ENCODE data around the gene METRN. TPM values are rescaled to one million over a fixed set of nuclear protein-coding genes. Genes with fewer than 3 reads are reported as not detected.

METRN gene
- polyA plus RNA-seq, 2 of the 4 experiments (the other 2 are of a cell fraction) = 41.0 to 82.2 TPM

DNA sequence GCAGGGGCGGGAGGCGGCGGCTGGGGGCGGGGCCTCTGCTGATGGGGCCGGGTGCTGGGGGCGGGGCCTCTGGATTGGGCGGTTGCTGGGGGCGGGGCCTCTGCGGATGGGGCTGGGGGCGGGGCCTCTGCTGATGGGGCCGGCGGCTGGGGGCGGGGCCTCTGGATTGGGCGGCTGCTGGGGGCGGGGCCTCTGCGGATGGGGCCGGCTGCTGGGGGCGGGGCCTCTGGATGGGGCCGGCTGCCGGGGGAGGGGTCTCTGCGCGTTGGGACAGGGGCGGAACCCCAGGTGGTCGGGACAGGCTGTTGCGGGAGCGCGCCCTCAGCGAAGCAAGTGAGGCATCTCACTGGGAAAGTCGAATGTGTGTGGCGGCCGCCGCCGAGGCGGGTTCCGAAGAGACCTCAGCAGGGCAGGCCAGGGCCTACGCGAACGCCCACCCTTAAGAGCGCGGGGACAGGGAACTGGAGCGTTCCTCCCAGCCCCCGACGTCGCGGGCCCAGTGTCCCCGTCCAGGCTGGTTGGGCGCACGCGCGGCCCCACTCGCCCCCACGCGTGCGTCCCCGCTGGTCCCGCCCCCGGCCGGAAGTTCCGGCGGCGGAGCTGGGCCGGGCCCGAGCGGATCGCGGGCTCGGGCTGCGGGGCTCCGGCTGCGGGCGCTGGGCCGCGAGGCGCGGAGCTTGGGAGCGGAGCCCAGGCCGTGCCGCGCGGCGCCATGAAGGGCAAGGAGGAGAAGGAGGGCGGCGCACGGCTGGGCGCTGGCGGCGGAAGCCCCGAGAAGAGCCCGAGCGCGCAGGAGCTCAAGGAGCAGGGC lies 34.9 kb upstream of the METRN start, which contains the start of gene STUB1:
TSS of gene STUB1 (plus strand) at position 597 of the 811 bp plus-strand sequence. CDS start at position 713, 116 bp downstream.
- DNase-seq (ENCODE audit: low read depth in 1 of 2, low spot score in 1 of 2) (peak in 1 of 2 experiments; percentile 91), ATAC-seq (peak; percentile 20 to 51), FAIRE-seq (no peak)
- Histone ChIP-seq H3K27ac (peak within 1 kb of the TSS; percentile 84 to 97), H3K4me3 (peak within 1 kb of the TSS; percentile 74), H3K9me3 (no peaks in the 10 kb centered on the region), H3K4me2 (peak within 1 kb of the TSS; percentile 93), H3K4me1 (peaks cover 45% of the 10 kb centered on the region)
- POLR2A ChIA-PET = interaction anchor here (0.6 to 2.0 kb wide), 6 partner anchors 10 to 53 kb away, joined by 3 to 12 read pairs (median 6); partner anchors contain the start of genes ANTKMT and WDR24
- 0% methylated on average over 9 of the region's 91 CpGs for WGBS (ENCODE audit: missing lambda C conversion rate)
- CTCF ChIA-PET = interaction anchor here (0.7 to 2.9 kb wide), 8 partner anchors 12 to 106 kb away, joined by 3 to 17 read pairs (median 4); partner anchors contain the start of gene RHOT2
- TF ChIP-seq FOSB (CRISPR knock-in tag; IDR thresholded peaks at IDR 0.05) (no peak), CBX8 (IDR thresholded peaks at IDR 0.05) (no peak), HOXA7 (CRISPR knock-in tag; IDR thresholded peaks at IDR 0.05) (no peak), TP53 (CRISPR knock-in tag; IDR thresholded peaks at IDR 0.05) (peak; percentile 54; the same call in 1 of the 2 replicates), GATA3 (IDR thresholded peaks at IDR 0.05; ENCODE audit: borderline replicate concordance) (no peak), HDAC2 (IDR thresholded peaks at IDR 0.05) (no peak), ZNF302 (CRISPR knock-in tag; IDR thresholded peaks at IDR 0.05) (no peak), MAX (IDR thresholded peaks at IDR 0.05) (peak; percentile 65; the same call in 1 of the 2 replicates), CBX2 (IDR thresholded peaks at IDR 0.05; ENCODE audit: borderline replicate concordance, low read depth) (no peak), ZSCAN20 (CRISPR knock-in tag; IDR thresholded peaks at IDR 0.05) (no peak), TFCP2L1 (CRISPR knock-in tag; IDR thresholded peaks at IDR 0.05) (no peak), EP300 (IDR thresholded peaks at IDR 0.05) (no peak), NR3C1 (IDR thresholded peaks at IDR 0.05) (no peak), BCL3 (IDR thresholded peaks at IDR 0.05) (peak; percentile 70; the same call in 2 of the 3 replicates), EHMT2 (IDR thresholded peaks at IDR 0.05; ENCODE audit: low read depth) (no peak), RARB (CRISPR knock-in tag; IDR thresholded peaks at IDR 0.05) (no peak), NPAS2 (CRISPR knock-in tag; IDR thresholded peaks at IDR 0.05; ENCODE audit: borderline replicate concordance) (no peak), PBX3 (IDR thresholded peaks at IDR 0.05) (no peak), KDM1A (IDR thresholded peaks at IDR 0.05; ENCODE audit: low read depth) (no peak), ESRRA (IDR thresholded peaks at IDR 0.05; ENCODE audit: borderline replicate concordance, low read length) (no peak), MYC (IDR thresholded peaks at IDR 0.05; ENCODE audit: borderline replicate concordance, low read length) (0 out of 2 replicates have a peak, but pooled peaks have one; percentile 27), PHF8 (IDR thresholded peaks at IDR 0.05; ENCODE audit: borderline replicate concordance, low read depth) (peak; percentile 40; the same call in 1 of the 2 replicates), HOXB13 (CRISPR knock-in tag; IDR thresholded peaks at IDR 0.05; ENCODE audit: low read depth) (no peak), RFX5 (IDR thresholded peaks at IDR 0.05) (no peak), CHD4 (IDR thresholded peaks at IDR 0.05; ENCODE audit: borderline replicate concordance) (no peak), HEYL (CRISPR knock-in tag; IDR thresholded peaks at IDR 0.05) (no peak), RCOR1 (IDR thresholded peaks at IDR 0.05; ENCODE audit: low read depth, low read length) (no peak), ZC3H11A (IDR thresholded peaks at IDR 0.05) (no peak), POLR2AphosphoS2 (conservative IDR thresholded peaks at IDR 0.05; ENCODE audit: low read length) (no peak), JUN (IDR thresholded peaks at IDR 0.05) (peak; percentile 84)
- TF ChIP-seq, protein P1, sequence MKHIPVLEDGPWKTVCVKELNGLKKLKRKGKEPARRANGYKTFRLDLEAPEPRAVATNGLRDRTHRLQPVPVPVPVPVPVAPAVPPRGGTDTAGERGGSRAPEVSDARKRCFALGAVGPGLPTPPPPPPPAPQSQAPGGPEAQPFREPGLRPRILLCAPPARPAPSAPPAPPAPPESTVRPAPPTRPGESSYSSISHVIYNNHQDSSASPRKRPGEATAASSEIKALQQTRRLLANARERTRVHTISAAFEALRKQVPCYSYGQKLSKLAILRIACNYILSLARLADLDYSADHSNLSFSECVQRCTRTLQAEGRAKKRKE (CRISPR knock-in tag; IDR thresholded peaks at IDR 0.05; ENCODE audit: low read depth) = no peak
- TF ChIP-seq, protein P2, sequence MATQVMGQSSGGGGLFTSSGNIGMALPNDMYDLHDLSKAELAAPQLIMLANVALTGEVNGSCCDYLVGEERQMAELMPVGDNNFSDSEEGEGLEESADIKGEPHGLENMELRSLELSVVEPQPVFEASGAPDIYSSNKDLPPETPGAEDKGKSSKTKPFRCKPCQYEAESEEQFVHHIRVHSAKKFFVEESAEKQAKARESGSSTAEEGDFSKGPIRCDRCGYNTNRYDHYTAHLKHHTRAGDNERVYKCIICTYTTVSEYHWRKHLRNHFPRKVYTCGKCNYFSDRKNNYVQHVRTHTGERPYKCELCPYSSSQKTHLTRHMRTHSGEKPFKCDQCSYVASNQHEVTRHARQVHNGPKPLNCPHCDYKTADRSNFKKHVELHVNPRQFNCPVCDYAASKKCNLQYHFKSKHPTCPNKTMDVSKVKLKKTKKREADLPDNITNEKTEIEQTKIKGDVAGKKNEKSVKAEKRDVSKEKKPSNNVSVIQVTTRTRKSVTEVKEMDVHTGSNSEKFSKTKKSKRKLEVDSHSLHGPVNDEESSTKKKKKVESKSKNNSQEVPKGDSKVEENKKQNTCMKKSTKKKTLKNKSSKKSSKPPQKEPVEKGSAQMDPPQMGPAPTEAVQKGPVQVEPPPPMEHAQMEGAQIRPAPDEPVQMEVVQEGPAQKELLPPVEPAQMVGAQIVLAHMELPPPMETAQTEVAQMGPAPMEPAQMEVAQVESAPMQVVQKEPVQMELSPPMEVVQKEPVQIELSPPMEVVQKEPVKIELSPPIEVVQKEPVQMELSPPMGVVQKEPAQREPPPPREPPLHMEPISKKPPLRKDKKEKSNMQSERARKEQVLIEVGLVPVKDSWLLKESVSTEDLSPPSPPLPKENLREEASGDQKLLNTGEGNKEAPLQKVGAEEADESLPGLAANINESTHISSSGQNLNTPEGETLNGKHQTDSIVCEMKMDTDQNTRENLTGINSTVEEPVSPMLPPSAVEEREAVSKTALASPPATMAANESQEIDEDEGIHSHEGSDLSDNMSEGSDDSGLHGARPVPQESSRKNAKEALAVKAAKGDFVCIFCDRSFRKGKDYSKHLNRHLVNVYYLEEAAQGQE (IDR thresholded peaks at IDR 0.05) = no peak
